Activated naive CD4-positive, alpha-beta T cell treated with anti-CD3 and anti-CD28 coated beads, Interleukin-2, amount 50 U/mL, for 24 hours (primary cell): ENCODE measurements around the gene FSD1L.

ENCODE experiments used
- H3K27ac Mint-ChIP-seq: one replicate; pipeline ENCODE4 v1.8.0; 2021; ENCODE audit warnings: mild to moderate bottlenecking, mixed read lengths
- H3K27me3 Mint-ChIP-seq: one replicate; pipeline ENCODE4 v1.8.0; 2021; ENCODE audit warnings: mixed read lengths
- H3K36me3 Mint-ChIP-seq: one replicate; pipeline ENCODE4 v1.8.0; 2021; ENCODE audit warnings: mixed read lengths
- H3K4me1 Mint-ChIP-seq: one replicate; pipeline ENCODE4 v1.8.0; 2021; ENCODE audit warnings: mixed read lengths
- H3K4me3 Mint-ChIP-seq: one replicate; pipeline ENCODE4 v1.8.0; 2021; ENCODE audit warnings: mild to moderate bottlenecking, mixed read lengths
- H3K9me3 Mint-ChIP-seq: one replicate; pipeline ENCODE4 v1.8.0; 2021; ENCODE audit warnings: mixed read lengths

FSD1L gene

GRCh38 chr9:105447814-105448812, at the start of gene FSD1L:
TSS of gene FSD1L (plus strand) at chr9:105448034. CDS start at chr9:105448221, 187 bp downstream.
- Mint-ChIP-seq H3K4me1 (peaks cover 10% of the 10 kb centered on the region), H3K36me3 (no peaks in the 10 kb centered on the region), H3K4me3 (peak within 1 kb of the TSS; percentile 87), H3K9me3 (no peaks in the 10 kb centered on the region), H3K27me3 (no peaks in the 10 kb centered on the region), H3K27ac (peak within 1 kb of the TSS; percentile 4)

GRCh38 chr9:105399117-105399516, 48.7 kb upstream of the FSD1L start:
- no peaks in the 10 kb centered on the region for H3K36me3 Mint-ChIP-seq
- H3K9me3 Mint-ChIP-seq: no peaks in the 10 kb centered on the region
- H3K27me3 Mint-ChIP-seq: peaks cover 24% of the 10 kb centered on the region
- H3K4me3 Mint-ChIP-seq: no peak overlapping the region
- no peak overlapping the region for H3K27ac Mint-ChIP-seq
- peaks cover 10% of the 10 kb centered on the region for H3K4me1 Mint-ChIP-seq

- peaks cover under 1% of the 10 kb centered on the region for H3K36me3 Mint-ChIP-seq
- H3K27me3 Mint-ChIP-seq: peaks cover 30% of the 10 kb centered on the region
- no peak overlapping the region for H3K27ac Mint-ChIP-seq
- no peak overlapping the region for H3K4me3 Mint-ChIP-seq
- H3K4me1 Mint-ChIP-seq: peaks cover 31% of the 10 kb centered on the region
- H3K9me3 Mint-ChIP-seq: no peaks in the 10 kb centered on the region
These were observed 46.2 kb upstream of the FSD1L start for GRCh38 chr9:105401651-105402050.

GRCh38 chr9:105403552-105404248, 44.1 kb upstream of the FSD1L start:
- H3K9me3 Mint-ChIP-seq: no peaks in the 10 kb centered on the region
- H3K36me3 Mint-ChIP-seq: peaks cover 3% of the 10 kb centered on the region
- peaks cover 36% of the 10 kb centered on the region for H3K27me3 Mint-ChIP-seq
- H3K4me1 Mint-ChIP-seq: peaks cover 31% of the 10 kb centered on the region
- peak overlapping the region; percentile 16 for H3K4me3 Mint-ChIP-seq
- peak overlapping the region; percentile 20 for H3K27ac Mint-ChIP-seq

GRCh38 chr9:105405514-105406131, 42.2 kb upstream of the FSD1L start:
- peaks cover 39% of the 10 kb centered on the region for H3K27me3 Mint-ChIP-seq
- H3K4me3 Mint-ChIP-seq: peak overlapping the region; percentile 45
- peak overlapping the region; percentile 82 for H3K27ac Mint-ChIP-seq
- H3K36me3 Mint-ChIP-seq: peaks cover 8% of the 10 kb centered on the region
- H3K4me1 Mint-ChIP-seq: peaks cover 31% of the 10 kb centered on the region
- H3K9me3 Mint-ChIP-seq: peaks cover 5% of the 10 kb centered on the region

GRCh38 chr9:105406369-105406768, 41.5 kb upstream of the FSD1L start:
- peak overlapping the region; percentile 3 for H3K4me3 Mint-ChIP-seq
- no peak overlapping the region for H3K27ac Mint-ChIP-seq

GRCh38 chr9:105413525-105413924, 34.3 kb upstream of the FSD1L start:
- H3K36me3 Mint-ChIP-seq: peaks cover 6% of the 10 kb centered on the region
- no peak overlapping the region for H3K4me3 Mint-ChIP-seq
- no peaks in the 10 kb centered on the region for H3K4me1 Mint-ChIP-seq
- no peak overlapping the region for H3K27ac Mint-ChIP-seq
- peaks cover 28% of the 10 kb centered on the region for H3K27me3 Mint-ChIP-seq
- peaks cover 12% of the 10 kb centered on the region for H3K9me3 Mint-ChIP-seq

More at GRCh38 chr9:105406369-105406768, 41.5 kb upstream of the FSD1L start:
- Mint-ChIP-seq H3K36me3 (peaks cover 8% of the 10 kb centered on the region), H3K4me1 (peaks cover 31% of the 10 kb centered on the region), H3K27me3 (peaks cover 42% of the 10 kb centered on the region), H3K9me3 (peaks cover 5% of the 10 kb centered on the region)

- no peaks in the 10 kb centered on the region for H3K4me1 Mint-ChIP-seq
- peaks cover 3% of the 10 kb centered on the region for H3K36me3 Mint-ChIP-seq
- peaks cover 7% of the 10 kb centered on the region for H3K9me3 Mint-ChIP-seq
- H3K27me3 Mint-ChIP-seq: peaks cover 27% of the 10 kb centered on the region
- no peak overlapping the region for H3K4me3 Mint-ChIP-seq
- no peak overlapping the region for H3K27ac Mint-ChIP-seq
These were observed 32.7 kb upstream of the FSD1L start for GRCh38 chr9:105414947-105415661.

- Mint-ChIP-seq H3K27ac (no peak overlapping the region), H3K36me3 (peaks cover 1% of the 10 kb centered on the region), H3K4me3 (no peak overlapping the region), H3K4me1 (no peaks in the 10 kb centered on the region), H3K9me3 (peaks cover 7% of the 10 kb centered on the region), H3K27me3 (peaks cover 23% of the 10 kb centered on the region)
These were observed 32.2 kb upstream of the FSD1L start for GRCh38 chr9:105415662-105415980.

GRCh38 chr9:105416840-105417239, 31.0 kb upstream of the FSD1L start:
- Mint-ChIP-seq H3K4me1 (no peaks in the 10 kb centered on the region), H3K4me3 (no peak overlapping the region), H3K36me3 (no peaks in the 10 kb centered on the region), H3K27ac (no peak overlapping the region), H3K27me3 (peaks cover 15% of the 10 kb centered on the region), H3K9me3 (peaks cover 2% of the 10 kb centered on the region)

GRCh38 chr9:105418588-105419500, 29.0 kb upstream of the FSD1L start:
- H3K4me3 Mint-ChIP-seq: no peak overlapping the region
- no peaks in the 10 kb centered on the region for H3K9me3 Mint-ChIP-seq

GRCh38 chr9:105419816-105420597, 27.8 kb upstream of the FSD1L start:
- Mint-ChIP-seq H3K27ac (no peak overlapping the region), H3K9me3 (no peaks in the 10 kb centered on the region), H3K4me1 (no peaks in the 10 kb centered on the region), H3K4me3 (no peak overlapping the region), H3K27me3 (peaks cover 2% of the 10 kb centered on the region), H3K36me3 (no peaks in the 10 kb centered on the region)

More at GRCh38 chr9:105418588-105419500, 29.0 kb upstream of the FSD1L start:
- peak overlapping the region; percentile 46 for H3K27ac Mint-ChIP-seq
- no peaks in the 10 kb centered on the region for H3K36me3 Mint-ChIP-seq
- H3K4me1 Mint-ChIP-seq: no peaks in the 10 kb centered on the region
- peaks cover 7% of the 10 kb centered on the region for H3K27me3 Mint-ChIP-seq

GRCh38 chr9:105421154-105421553, 26.7 kb upstream of the FSD1L start:
- H3K27me3 Mint-ChIP-seq: no peaks in the 10 kb centered on the region
- no peaks in the 10 kb centered on the region for H3K36me3 Mint-ChIP-seq
- H3K4me3 Mint-ChIP-seq: no peak overlapping the region
- H3K4me1 Mint-ChIP-seq: no peaks in the 10 kb centered on the region
- H3K27ac Mint-ChIP-seq: no peak overlapping the region
- H3K9me3 Mint-ChIP-seq: no peaks in the 10 kb centered on the region

GRCh38 chr9:105421864-105422263, 26.0 kb upstream of the FSD1L start:
- Mint-ChIP-seq H3K27me3 (no peaks in the 10 kb centered on the region), H3K36me3 (no peaks in the 10 kb centered on the region), H3K4me3 (no peak overlapping the region), H3K4me1 (no peaks in the 10 kb centered on the region), H3K27ac (no peak overlapping the region), H3K9me3 (no peaks in the 10 kb centered on the region)
